ENCODE data around the gene DPP6.
"Not testable (repeated sequence)": the region's sequence is repeated elsewhere in the genome, so short reads cannot be mapped to it uniquely, and the experiment has no call there.

Gene DPP6

DNA sequence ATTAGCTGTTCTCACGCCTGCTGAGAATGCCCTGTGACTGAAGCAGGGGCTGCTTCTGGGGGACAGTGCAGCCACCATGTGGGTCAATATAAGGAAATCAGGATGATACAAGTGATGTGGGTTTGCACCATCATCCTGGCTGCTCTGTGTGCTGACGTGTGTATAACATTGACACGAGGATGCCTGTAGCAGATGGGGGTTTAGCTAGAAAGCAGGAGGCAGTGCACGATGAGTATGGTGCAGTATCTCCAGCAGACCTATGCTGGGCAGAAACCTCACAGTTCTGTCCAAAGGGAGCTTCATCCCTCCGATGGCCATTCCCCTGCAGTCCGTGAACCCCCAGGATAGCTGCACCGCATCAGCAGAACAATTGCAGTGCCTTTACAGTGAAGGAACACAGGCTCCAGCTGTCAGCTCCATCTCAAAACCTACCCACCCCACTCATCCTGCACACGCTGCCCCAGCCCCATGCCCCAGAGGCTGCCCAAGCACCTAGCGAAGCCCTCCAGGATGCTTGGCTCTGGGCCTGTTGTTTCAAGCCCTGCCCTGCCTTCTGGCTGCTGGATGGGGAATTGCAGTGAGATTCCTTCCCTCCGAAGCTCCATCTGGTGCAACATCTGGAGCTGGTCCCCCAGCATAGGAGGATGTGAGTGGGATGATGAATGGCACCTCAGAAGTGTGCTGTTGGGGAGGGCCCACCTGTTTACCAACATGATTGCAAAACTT is 96.8 kb downstream of the DPP6 start:
- not testable (repeated sequence) for DNase-seq (ENCODE audit: low spot score)

GRCh38 chr7:154150656-154151055 is 98.5 kb downstream of the DPP6 start:
- not testable (repeated sequence) for DNase-seq (ENCODE audit: low spot score)

DNA sequence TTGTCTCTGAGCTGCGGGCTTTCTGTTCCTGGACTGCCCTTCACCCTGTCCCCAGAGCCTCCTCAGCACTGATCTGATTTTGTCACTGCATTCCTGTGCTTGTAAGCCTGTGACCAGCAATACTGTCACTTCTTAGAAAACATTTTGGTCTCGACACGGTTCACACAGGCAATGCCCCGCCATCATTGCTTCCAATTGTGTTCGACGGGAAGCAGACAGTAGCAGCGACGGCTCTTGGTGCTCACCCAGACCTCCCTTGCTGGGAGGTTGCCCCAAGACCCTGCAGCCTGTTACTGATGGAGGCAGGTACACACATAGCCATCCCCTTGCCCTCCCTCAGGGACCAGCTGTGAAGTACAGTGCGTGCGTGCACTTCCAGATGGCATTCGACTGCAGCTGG is 99.1 kb downstream of the DPP6 start:
- DNase-seq (ENCODE audit: low spot score) = not testable (repeated sequence)

- DNase-seq (ENCODE audit: low spot score) = not testable (repeated sequence)
Observed at GRCh38 chr7:154155928-154156327, 103.7 kb downstream of the DPP6 start.

DNA sequence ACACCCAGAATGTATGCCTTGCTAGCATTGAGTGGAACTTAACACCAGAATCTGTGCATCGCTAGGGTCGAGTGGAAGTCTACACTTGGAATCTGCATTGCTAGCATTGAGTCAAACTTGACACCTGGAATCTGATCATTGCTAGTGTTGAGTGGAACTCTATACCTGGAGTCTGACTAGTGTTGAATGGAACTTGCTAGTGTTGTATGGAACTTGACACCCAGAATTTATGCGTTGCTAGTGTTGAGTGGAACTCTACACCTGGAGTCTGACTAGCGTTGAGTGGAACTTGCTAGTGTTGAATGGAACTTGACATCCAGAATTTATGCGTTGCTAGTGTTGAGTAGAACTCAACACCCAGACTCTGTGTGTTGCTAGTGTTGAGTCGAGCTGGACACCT is 110.7 kb downstream of the DPP6 start:
- DNase-seq (ENCODE audit: low spot score) = not testable (repeated sequence)

- DNase-seq (ENCODE audit: low spot score) = not testable (repeated sequence)
Observed at GRCh38 chr7:154163642-154164041, 111.4 kb downstream of the DPP6 start.

DNA sequence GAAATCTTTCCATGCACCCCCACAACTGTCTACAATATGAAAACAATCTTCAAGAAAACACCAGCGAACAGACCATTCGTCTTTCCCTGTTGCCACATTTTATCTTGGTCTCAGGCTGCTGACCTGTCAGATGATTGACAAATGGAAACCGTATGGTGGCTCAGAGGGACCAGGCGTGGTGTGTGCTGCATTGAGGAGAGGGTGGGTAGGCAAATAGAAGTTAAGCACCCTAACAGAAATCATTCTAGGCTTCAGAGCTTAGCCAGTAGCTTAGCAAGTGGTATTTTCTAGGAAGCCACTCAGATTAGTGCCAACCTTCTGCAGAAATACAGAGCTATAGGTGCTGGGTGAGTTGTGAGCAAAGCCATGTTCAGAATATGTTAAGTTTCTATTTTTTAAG is 114.9 kb downstream of the DPP6 start:
- no peak for DNase-seq (ENCODE audit: low spot score)

DNA sequence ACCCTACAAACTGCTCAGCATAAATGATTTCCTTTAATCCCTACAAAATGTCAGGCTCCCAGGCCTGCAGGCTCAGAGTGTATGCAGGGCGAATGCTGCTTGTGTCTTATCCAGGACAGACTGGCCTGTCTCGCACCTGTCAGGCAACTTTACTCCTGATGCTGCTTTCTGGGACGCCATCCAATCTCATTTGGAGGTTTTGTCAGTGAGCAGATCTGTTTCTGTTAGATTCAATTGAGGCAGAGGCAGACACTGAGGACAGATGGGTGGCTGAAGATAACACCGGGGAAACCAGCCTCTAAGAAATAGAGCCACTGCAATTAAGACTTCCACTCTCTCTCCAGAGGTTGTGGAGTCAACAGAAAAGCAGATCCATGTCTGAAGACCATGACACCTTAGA is 115.6 kb downstream of the DPP6 start:
- DNase-seq (ENCODE audit: low spot score) = no peak

GRCh38 chr7:154171422-154171821 is 119.2 kb downstream of the DPP6 start:
- no peak for DNase-seq (ENCODE audit: low spot score)

GRCh38 chr7:154172236-154172635 is 120.0 kb downstream of the DPP6 start:
- no peak for DNase-seq (ENCODE audit: low spot score)

DNA sequence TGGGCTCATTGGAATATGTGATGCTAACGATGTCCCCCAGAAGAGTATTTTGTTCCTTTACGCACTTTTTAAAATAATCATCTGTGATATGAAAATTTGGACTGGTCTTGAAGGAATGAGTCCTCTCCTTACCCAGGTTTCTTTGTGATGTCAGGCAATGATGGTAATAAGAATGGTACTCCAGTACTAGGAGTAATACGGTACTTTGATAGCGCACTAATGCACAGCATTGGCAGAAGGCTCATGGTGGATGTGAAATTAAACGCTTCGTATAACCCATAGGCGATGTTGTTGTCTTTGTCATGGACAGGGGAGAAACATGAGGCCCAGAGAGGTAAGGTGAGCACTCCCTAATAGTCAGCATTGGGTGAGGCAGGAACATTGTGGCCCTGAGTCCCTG is 125.4 kb downstream of the DPP6 start:
- no peak for DNase-seq (ENCODE audit: low spot score)

DNA sequence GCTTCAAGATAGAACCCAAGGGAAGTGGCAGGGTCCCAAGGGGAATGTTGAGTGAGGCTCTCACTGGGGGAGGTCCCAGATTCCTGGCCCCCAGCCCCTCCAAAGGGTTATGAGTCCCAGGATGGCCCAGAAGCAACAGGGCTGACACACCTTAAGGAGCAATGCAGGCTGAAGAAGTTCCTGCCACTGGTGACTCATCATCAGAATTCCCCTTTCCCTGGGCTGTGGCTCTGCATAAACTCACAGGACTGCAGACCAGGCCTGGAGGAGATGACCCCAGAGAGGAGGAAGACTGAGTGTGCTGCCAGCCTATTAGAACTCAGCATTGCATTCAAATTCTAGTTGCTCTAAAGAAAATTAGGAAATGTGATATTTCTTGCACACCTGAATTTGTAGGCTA is 126.7 kb downstream of the DPP6 start:
- no peak for DNase-seq (ENCODE audit: low spot score)

DNA sequence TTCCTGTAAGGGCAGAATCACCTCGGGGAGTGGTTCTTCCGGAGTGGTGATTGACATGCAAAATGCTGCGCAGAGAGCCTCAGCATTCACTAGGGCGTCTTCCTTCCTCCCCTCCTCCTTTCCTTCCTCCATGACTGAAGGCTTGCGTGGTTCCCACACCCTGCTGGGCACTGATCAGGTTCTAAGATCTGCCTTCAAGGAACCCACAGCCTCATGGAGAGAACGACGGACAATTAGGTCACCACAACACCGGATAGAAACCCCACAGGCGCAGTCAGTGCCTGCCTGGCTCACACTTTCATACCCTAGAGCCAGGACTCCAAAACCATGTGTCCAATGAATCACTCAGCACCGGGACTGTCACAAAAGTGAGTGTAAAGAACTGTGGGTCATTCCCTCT is 131.3 kb downstream of the DPP6 start:
- DNase-seq (ENCODE audit: low spot score) = no peak

DNA sequence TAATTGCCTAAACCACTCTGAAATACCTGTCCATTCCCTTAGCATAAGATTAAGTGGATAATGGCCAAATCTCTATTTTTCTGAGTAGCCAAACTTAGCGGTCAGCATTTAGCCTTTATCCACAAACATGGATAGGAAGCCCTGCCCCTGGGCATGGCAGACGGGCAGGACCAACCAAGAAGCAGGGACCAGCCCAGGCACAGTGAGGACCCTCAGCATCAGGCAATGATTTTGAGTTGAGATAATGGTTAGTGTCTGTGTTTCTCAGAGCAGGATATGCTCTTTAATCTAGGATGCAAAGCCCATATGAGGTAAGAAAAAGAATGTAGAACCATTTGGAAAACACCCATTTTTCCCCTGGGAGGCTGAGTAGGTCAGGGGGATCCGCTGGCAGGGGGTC is 131.7 kb downstream of the DPP6 start:
- no peak for DNase-seq (ENCODE audit: low spot score)

GRCh38 chr7:154186811-154187210 is 134.6 kb downstream of the DPP6 start:
- no peak for DNase-seq (ENCODE audit: low spot score)

DNA sequence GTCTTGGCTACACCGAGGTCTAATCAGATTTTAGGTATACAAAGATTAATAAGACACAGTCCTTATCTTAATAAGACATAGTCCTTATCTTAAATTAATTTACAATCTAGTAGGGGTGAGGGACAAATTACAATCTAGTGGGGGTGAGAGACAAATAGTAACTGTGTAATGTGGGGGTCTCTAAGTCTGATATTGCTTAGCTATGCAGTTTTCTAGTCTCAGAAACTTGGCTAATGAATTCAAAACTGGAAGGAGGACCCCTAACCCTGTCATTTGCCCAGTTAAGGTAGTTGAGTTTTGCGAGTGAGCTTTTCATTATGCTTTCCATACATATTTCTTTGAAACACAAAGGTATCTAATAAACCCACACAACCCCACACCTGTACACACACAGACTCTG is 136.1 kb downstream of the DPP6 start:
- no peak for DNase-seq (ENCODE audit: low spot score)

GRCh38 chr7:154195266-154195665 is 143.1 kb downstream of the DPP6 start:
- DNase-seq (ENCODE audit: low spot score) = no peak

DNA sequence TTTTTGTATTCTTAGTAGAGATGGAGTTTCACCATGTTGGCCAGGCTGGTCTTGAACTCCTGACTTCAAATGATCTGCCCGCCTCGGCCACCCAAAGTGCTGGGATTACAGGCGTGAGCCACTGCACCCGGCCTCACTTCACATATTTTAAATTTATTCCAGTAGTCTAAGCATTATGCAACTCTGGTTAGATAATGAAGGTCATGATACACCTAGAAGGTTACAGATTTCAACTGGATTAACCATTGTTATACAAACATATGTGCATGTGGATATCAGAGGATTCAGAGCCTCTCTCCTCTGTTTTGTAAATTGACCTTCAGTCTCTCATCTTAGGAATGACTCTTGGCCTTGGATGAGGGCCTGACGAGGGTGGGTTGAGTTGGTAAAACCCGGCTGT is 146.3 kb downstream of the DPP6 start:
- DNase-seq (ENCODE audit: low spot score) = no peak

- no peak for DNase-seq (ENCODE audit: low spot score)
Observed at GRCh38 chr7:154200241-154200640, 148.0 kb downstream of the DPP6 start.

DNA sequence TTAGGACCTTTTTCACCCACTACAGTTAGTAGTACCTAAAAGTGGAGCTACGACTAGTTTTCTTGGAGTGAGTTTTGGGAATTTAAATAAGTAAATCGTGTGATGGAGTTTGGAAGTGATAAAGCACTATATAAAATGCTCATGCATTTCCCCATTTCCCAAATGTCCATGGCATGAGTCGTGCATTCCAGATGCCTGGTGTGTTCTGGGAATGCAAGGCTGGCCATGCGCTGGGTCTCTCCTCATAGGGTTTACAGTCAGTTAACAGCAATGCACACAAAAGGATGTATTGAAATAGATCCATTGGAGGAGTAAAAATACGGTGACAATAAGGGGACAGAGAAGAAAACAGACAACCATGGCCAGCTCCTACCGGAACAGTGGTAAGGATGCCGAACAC is 149.8 kb downstream of the DPP6 start:
- no peak for DNase-seq (ENCODE audit: low spot score)

DNA sequence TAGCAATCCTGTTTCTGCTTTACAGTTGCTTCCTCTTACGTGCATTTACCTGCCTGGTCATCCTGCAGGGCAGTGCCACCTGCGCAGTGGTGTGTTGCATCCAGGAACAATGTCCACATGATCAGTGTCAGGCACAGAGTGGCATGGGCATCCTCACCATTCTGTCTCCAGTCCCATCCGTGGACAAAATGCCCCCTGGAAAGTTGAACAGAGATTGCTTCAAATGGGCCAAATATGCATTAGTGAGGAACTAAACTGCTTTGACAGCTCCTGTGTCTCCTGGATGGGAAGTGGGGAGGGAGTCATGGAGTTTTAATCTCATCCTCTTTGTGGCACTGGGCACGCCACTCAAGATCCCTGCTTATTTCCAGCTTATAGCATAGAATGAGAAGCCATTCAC is 151.8 kb downstream of the DPP6 start:
- DNase-seq (ENCODE audit: low spot score) = no peak

GRCh38 chr7:154212861-154213260 is 160.7 kb downstream of the DPP6 start:
- no peak for DNase-seq (ENCODE audit: low spot score)

DNA sequence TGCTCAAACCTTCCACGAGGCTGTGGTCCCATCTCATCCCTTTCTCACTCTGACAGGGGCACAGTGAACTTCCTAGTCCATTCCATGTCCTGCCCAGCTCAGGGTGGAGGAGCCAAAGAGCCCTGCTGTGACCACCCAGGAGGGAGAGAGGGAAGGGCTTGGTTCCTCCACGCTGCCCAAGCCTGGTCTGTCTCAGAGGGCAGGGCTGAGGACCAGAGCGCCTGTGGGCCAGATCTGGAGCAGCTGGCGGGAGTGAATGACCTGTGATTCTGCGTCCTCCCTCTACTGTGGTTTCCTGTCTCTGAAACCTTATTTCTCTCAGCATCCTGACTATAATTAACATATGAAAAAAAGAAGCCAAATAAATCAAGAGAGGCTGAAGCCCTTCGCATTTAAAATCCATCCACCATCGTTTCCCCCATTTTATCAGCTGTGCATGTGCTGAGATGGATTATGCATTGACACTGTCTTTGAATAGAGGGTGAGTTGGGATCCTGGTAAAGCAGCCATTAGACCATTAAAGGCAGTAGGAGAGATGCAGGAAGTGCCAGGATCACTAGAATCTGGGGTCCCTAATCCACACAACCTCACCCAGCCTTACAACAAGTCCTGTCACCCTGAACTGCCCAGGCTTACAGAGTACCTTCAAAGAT is 165.6 kb downstream of the DPP6 start:
- no peak for DNase-seq (ENCODE audit: low spot score)

DNA sequence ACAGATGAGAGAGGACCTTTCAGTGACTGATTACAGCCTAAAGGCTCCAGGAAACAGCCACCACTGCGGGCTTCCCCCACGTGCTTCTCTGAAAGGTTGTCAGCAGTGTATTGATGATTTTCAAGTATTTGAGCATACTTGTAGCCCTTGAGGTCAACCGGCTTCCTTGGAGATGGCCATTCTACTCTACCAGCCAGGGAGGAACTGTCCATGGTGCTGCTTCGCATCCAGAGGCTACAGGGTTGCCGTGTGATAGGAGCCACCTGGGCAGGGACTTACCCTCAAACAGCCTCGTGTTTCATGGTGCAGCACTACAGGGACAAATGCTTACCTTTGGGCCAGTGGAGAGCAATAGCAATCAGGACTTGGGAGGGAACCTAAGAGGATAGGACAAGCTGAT is 179.5 kb downstream of the DPP6 start:
- DNase-seq (ENCODE audit: low spot score) = no peak
